Stimulated activated CD4-positive, alpha-beta T cell treated with anti-CD3 and anti-CD28 coated beads, Interleukin-12 subunit alpha, Interleukin-12 subunit beta, amount 100 ng/mL, for 24 hours (primary cell): ENCODE results near the gene PALM3.
"Not testable (repeated sequence)": the region's sequence is repeated elsewhere in the genome, so short reads cannot be mapped to it uniquely, and the experiment has no call there.

Source experiments
- DNase-seq, 2 experiments: peaks; one replicate each; pipeline ENCODE4 v3.0.0-alpha.2; 2020; ENCODE audit warnings: low read depth in 2 of 2

The PALM3 gene

DNA sequence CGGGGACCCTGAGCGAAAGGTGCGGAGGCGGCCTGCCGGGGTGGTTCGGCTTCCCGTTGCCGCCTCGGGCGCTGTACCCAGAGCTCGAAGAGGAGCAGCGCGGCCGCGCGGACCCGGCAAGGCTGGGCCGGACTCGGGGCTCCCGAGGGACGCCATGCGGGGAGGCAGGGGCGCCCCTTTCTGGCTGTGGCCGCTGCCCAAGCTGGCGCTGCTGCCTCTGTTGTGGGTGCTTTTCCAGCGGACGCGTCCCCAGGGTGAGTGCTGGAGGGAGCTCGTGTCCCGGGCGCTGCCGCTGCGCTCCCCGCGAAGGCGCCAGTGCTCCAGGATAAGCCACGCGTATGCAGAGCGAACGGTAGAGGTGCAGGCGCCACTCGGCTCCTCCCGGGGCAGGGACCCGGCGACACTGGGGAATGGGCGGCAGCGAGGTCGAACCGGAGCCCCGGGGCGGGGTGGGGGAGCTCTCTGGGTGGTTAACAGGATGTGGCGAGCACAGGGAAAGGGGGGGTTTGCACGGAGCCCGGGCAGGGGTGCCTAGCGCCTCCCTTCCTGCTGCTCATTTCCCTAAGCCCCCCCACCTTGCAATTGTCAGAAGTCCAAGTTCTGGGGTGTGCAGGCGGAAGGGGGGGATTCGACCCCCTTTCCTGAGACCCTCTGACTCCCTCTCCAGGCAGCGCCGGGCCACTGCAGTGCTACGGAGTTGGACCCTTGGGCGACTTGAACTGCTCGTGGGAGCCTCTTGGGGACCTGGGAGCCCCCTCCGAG, 30.0 kb downstream of the PALM3 start, which contains the start of gene IL27RA:
TSS of gene IL27RA (plus strand) at position 44 of the 762 bp plus-strand sequence. CDS start at position 155, 111 bp downstream.
- DNase-seq: peak; percentile 51 to 71

DNA sequence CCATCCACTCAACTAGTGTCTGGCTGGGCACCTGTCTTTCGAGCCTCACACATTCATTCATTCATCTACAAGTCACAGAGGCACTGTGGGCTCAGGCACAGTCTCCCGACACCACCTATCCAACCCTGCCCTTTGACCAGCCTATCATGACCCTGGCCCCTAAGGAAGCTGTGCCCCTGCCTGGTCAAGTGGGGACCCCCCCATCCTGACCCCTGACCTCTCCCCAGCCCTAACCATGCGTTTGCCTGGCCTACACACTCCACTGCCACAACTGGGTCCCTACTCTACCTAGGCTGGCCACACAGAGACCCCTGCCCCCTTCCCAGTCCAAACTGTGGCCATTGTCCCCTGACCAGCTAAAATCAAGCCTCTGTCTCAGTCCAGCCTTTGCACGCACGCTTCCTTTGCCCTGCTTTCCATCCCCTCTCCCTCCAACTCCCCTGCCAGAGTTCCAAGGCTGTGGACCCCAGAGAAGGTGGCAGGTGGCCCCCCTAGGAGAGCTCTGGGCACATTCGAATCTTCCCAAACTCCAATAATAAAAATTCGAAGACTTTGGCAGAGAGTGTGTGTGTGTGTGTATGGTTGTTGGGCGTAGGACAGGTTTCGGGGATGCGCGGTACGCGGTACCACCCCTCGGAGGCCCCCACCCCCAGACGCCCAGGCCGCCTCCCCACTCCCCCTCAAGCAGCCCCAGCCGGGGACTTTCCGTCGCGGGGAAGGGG, 30.7 kb downstream of the PALM3 start:
- DNase-seq: no peak

DNA sequence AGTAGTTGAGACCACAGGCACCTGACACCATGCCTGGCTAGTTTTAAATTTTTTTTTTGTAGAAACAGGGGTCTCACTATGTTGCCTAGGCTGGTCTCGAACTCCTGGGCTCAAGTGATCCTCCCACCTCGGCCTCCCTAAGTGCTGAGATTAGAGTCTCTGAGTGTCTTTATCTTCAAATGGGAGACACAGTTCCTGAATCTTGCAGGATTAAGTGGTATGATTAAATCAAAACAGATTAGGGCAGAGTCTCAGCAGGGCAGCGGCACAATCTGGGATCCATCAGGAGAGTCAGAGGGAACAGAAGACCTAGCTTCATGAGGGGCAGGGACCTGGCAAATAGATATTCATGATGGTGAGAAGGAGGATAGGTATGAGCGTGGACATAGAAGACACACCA, 33.0 kb downstream of the PALM3 start:
- no peak for DNase-seq

DNA sequence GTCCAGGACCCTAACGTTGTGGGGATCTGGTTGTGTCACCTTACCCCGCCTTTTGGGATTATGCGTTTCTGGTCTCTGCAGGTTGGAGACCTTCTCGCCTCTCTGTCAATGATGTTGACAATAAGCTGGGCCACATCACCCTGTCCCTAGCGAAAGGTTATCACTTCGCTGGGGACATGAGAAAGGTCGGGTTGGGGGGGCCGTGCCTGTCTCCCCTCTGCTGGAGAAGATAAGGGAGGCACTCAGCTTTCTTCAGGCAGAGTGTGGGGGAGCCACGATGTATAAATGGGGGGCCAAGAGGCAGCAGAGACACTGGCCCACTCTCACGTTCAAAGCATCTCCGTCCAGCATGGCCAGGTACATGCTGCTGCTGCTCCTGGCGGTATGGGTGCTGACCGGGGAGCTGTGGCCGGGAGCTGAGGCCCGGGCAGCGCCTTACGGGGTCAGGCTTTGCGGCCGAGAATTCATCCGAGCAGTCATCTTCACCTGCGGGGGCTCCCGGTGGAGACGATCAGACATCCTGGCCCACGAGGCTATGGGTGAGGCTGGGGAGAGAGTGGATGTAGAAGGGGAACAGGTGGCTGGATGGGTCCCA, 33.9 kb downstream of the PALM3 start, which contains the start of gene RLN3:
TSS of gene RLN3 (plus strand) at position 293 of the 595 bp plus-strand sequence. CDS start at position 350, 57 bp downstream.
- DNase-seq: no peak

DNA sequence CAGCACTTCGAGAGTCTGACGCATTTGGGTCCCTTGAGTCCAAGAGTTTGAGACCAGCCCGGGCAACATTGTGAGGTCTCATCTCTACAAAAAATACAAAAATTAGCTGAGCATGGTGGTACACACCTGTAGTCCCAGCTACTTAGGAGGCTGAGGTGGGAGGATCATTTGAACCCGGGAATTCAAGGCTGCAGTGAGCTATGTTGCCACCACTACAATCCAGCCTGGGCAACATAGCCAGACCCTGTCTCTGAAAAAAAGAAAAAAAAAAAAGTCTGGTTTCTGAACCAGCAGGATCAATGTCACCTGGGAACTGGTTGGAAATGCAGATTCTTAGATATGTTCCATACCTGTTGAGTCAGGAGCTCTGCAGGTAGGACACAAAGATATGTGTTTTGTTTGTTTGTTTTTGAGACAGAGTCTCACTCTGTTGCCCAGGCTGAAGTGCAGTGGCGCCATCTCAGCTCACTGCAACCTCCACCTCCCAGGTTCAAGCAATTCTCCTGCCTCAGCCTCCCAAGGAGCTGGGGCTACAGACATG, 35.2 kb downstream of the PALM3 start:
- DNase-seq: not testable (repeated sequence)

DNA sequence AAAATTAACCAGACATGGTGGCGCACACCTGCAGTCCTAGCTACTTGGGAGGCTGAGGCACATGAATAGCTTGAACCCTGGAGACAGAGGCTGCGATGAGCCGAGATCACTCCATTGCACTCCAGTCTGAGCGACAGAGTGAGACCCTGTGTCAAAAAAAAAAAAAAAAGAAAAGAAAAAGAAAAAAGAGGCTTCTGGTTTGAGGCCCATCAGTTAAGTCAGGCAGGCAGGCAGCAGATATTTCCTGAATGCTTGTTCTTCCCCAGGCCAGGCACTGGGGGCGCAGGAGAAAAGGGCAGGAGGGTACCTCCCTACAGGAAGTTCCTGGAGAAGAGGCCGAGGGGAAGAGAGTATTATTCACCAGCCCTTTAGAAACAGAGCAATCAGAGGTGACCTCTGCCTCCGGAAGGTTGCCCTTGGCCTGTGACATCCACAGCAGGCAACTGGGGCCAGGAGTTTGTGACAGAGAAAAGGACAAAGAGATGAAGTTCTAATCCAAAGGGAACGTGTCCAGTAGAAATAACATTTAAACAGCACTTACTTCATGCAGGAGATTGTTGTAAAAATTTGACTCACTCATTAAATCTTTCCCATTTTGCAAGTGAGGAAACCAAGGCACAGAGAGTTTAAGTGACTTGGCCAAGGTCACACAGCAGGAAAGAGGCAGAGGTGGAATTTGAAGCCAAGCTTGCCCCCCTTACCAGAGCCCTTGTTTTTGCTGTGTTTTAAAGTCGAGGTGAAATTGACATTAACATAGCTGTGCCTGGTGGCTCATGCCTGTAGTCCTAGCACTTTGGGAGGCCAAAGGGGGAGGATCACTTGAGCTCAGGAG, 38.3 kb downstream of the PALM3 start:
- no peak for DNase-seq

DNA sequence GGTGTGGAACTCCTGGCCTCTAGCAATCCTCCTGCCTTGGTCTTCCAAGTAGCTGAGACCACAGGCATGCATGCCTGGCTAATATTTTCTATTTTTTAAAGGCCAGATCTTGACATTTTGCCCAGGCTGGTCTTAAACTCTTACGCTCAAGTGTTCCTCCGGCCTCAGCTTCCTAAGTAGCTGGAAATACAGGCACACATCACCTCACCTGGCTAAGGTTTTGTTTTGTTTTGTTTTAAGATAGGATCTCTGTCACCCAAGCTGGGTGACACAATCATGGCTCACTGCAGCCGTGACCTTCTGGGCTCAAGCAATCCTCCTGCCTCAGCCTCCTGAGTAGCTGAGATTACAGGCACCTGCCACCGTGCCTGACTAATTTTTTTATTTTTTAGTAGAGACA, 39.4 kb downstream of the PALM3 start:
- DNase-seq: no peak

DNA sequence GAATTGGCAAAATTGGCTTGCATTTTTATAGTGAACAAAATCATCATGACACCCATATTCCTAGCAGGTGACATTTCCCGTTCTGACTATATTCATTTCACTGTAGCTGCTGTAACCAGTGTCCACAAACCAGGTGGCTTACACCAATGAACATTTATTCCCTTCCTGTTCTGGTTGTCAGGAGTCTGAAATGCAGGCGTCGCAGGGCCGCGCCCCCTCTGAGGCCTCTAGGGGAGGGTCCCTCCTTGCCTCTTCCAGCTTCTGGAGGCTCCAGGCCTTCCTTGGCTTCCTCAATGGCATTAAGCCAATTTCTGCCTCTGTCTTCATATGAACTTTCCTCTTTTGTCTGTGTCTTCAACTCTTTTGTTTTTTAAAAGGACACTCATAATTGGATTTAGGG, 40.4 kb downstream of the PALM3 start:
- DNase-seq: no peak

DNA sequence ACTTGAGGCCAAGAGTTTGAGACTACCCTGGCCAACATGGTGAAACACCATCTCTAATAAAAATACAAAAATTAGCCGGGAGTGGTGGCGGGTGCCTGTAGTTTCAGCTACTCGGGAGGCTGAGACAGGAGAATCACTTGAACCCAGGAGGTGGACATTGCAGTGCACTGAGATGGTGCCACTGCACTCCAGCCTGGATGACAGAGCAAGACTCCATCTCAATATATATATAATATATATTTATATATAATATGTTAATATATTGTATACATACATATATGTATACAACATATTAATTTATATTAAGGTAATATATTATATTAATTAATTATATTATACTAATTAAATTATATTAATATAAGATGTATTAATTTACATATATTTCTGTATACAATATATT, 42.1 kb downstream of the PALM3 start:
- not testable (repeated sequence) for DNase-seq

DNA sequence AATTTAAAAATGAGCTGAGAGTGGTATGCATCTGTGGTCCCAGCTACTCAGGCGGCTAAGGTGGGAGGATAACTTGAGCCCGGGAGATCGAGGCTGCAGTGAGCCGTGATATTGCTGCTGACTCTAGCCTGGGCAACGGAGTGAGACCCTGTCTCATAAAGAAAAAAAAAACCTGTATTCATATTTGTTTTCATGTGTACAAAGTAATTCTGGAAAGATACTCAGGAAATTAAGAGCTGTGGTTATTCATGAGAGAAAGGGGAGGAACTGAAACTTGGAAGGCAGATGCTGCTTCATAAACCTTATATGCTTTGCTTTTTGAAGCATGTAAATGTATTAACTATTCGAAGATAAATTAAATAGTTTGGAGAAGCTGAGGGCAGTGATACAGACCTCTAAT, 42.8 kb downstream of the PALM3 start:
- no peak for DNase-seq

DNA sequence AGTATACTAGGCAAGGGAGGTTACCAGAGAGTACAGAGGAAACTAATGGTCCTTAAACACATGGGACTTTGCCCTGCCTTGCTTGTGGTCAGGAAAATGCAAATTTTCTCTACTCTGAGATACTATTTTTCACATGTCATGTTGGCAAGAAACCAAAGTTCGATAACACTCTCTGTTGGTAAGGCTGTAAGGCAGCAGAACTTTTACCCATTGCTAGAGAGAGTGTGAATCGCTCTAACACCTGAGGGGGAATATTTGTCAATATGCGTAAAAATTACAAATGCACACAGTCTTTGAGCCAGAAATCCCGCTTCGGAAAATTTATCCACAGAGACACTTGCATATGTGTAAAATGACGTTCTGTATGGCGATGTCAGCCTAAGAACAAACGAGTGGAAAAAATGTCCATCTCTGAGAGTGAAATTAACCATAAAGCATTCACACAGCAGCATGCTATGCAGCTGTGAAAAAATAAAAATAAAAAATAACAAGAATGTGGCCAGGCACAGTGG, 46.3 kb downstream of the PALM3 start:
- no peak for DNase-seq

DNA sequence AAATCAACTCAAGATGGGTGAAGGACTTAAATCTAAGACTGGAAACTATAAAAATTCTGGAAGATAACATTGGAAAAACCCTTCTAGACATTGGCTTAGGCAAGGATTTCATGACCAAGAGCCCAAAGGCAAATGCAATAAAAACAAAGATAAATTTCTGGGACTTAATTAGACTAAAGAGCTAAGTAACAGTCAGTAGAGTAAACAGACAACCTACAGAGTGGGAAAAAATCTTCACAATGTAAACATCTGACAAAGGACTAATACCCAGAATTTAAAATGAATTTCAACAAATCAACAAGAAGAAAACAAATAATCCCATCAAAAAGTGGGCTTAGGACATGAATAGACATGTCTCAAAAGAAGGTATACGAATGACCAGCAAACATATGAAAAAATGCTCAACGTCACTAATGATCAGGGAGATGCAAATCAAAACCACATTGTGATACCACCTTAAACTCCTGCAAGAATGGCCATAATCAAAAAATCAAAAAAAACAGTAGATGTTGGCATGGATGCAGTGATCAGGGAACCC, 49.4 kb downstream of the PALM3 start:
- DNase-seq: no peak

DNA sequence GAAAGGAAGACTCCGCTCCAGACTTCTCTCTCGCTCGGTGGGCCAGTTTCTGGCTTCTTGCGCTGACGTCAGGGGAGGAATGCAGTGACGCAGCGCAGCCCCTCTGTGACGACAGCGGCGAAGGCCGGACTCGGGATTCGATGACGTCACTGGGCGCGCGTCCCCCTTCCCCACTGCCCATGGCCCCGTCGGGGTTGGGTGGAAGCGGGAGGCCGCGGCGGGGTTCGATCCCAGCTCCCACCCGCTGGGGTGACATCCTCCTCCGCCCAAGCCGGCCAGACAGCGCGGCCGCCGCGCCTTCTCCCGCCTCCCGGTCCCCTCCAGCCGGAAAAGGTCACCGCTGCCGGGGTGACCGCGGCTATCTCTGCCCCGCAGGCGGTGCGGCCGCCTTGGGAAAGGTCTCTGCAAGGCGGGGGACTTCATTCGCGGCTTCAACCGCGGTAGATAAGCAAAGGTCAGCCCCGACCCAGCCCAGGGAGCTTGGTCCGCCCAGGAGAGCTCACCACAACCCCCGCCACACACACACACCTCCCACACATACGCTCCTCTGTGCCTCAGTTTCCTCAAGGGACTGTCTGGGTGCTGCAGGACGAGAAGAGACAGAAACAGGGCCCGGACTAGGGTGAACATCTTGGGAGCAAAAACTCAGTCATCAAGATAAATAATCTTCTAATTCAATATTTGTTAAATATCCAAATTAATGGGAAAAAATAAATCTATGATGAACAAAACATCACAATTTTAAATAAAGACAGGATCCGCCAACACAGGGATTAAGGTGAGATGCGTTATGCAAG, 54.9 kb downstream of the PALM3 start:
- no peak for DNase-seq

DNA sequence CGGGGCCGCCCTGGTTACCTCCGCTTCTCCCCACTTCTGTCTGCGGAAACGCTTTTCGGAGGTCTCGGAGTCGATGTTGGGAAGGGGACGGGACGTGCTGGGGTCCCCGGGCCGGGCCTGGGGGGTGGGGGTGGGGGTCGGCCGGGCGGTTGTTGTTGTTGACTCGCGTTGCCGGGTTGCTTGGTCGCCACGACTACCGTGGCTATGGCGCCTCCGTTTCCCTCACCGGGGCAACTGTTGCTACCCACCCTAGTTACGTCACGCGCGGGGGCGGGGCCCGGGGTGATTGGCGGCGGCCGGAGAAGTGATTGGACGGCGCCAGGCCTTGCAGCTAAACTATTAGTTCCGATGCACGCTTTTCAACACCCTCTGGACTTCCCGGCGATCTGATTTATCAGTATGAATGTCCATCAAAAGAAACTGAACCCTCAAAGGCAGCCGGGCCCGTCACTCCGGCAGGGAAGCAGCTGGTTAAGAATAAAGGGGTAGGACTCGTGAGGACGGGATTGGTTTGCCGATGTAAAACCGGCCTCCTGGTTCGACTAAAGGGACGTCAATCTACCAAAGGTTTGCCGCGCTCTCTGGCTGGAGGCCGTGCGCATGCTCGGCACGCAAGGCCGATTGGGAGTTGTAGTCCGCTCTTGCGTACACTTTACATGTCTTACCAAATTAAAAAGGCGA, 55.7 kb downstream of the PALM3 start, which contains the start of gene RFX1:
TSS of gene RFX1 (minus strand) at position 236 of the 681 bp plus-strand sequence. CDS start 12,477 bp downstream, outside the sequence.
- DNase-seq: peak; percentile 99 to 100

DNA sequence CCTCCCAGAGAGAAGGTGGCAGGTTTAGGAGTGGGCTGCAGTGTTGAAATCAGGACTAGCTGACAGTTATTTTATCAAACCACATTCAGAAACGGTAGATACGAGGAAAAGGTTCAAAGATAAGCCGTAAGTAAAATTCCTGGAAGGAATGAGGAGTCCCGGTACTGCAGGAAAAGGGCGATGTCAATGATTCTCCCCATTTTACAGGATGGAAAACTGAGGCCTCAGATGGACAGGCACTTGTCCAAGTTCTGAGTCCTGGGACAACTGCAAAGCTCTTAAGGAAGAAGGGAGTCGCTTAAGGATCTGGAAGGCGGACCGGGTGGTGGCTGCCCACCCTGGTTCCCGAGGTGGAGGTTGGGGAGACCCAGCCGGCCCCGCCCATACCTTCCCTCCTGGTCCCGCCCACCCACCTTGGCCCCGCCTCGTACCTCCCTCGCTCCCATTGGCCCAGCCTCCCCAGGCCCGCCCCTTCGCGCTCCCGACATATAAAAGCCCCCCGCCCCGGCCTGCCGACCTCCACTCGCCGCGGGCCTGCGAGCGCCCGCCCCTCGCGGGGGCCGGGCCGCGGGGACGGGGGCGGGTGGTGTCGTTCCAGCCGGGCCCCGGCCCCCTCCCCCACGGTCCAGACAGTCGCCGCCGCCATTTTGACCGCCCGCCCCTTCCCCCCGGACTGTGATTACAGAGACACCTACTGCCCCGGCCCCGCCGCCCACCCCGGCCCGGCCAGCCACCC, 56.4 kb downstream of the PALM3 start:
- DNase-seq: peak; percentile 74 to 91

DNA sequence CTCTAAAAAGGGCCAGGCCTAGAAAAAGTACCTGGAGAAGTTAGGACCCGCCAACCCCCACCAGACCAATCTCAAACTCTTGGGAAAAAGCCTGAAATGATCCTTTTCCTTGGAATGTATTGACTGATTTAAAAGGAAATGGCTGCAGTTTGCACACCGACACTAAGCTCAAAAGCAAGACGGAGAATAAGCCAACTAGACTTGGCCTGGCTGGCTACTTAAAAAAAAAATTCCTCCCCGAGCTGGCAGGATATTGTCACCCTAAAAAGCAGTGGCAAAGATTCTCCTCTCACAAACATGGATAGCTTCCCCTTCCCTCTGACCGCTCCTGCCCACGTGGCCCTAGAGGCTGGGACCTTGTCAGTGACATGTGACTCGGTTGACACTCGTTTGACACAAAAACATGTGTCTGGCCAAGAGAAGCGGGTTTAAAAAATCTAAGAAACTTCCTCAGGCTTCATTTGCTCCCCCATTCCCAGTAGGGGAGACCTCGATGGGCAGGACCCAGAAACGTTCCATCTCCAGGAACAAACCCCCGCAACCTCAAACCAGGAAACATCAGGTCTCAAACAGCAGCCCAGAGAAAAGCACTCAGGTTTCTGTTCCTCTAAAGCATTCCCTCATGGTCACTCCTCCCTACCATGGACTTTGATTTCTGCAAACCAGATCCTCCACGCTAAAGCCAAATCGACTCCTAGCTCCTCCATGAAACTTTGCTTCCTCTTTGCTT, 57.1 kb downstream of the PALM3 start:
- no peak for DNase-seq
